ENCODE results near the gene STX16. TPM values are rescaled to one million over a fixed set of nuclear protein-coding genes. Genes with fewer than 3 reads are reported as not detected.

STX16 gene
- total and polyA plus RNA-seq, 2 of the 13 experiments (the other 11 are each of a cell fraction or from before 2014, with no cell fraction given) = 28.0 to 72.7 TPM

- TF ChIP-seq SCMH1 (CRISPR knock-in tag; IDR thresholded peaks at IDR 0.05; ENCODE audit: borderline replicate concordance) (no peak), ZNF672 (CRISPR knock-in tag; IDR thresholded peaks at IDR 0.05) (no peak), RNF219 (CRISPR knock-in tag; IDR thresholded peaks at IDR 0.05) (no peak), POLR2AphosphoS2 (IDR thresholded peaks at IDR 0.05; ENCODE audit: low read depth, low read length) (no peak), MATR3 (CRISPR knock-in tag; IDR thresholded peaks at IDR 0.05) (no peak), ZNF740 (CRISPR knock-in tag; IDR thresholded peaks at IDR 0.05) (no peak), POLR2G (IDR thresholded peaks at IDR 0.05; ENCODE audit: low read depth, low read length) (no peak), ZBTB10 (CRISPR knock-in tag; IDR thresholded peaks at IDR 0.05; ENCODE audit: borderline replicate concordance) (no peak), AGO1 (IDR thresholded peaks at IDR 0.05; ENCODE audit: low read depth, low read length, poor library complexity, severe bottlenecking) (peak; percentile 47), ZBTB1 (CRISPR knock-in tag; IDR thresholded peaks at IDR 0.05; ENCODE audit: borderline replicate concordance) (no peak), CREB3 (CRISPR knock-in tag; IDR thresholded peaks at IDR 0.05) (no peak), FOXA1 (IDR thresholded peaks at IDR 0.05) (no peak), FOXA1 (CRISPR knock-in tag; IDR thresholded peaks at IDR 0.05) (no peak), ZNF670 (CRISPR knock-in tag; IDR thresholded peaks at IDR 0.05; ENCODE audit: borderline replicate concordance) (no peak), POLR2AphosphoS5 (IDR thresholded peaks at IDR 0.05; ENCODE audit: low read depth, low read length) (no peak), ATF4 (CRISPR knock-in tag; IDR thresholded peaks at IDR 0.05) (no peak), ZSCAN22 (CRISPR knock-in tag; IDR thresholded peaks at IDR 0.05) (no peak), TERF1 (CRISPR knock-in tag; IDR thresholded peaks at IDR 0.05) (no peak), ZNF737 (CRISPR knock-in tag; IDR thresholded peaks at IDR 0.05; ENCODE audit: borderline replicate concordance) (no peak), FOXO4 (CRISPR knock-in tag; conservative IDR thresholded peaks at IDR 0.05) (no peak)
These were observed 64.9 kb downstream of the STX16 start (continued) for GRCh38 chr20:58715801-58716475.
